T-cell (primary cell): ENCODE measurements around the gene TAF11. TPM values are rescaled to one million over a fixed set of nuclear protein-coding genes. Genes with fewer than 3 reads are reported as not detected.
"Not testable (repeated sequence)": the region's sequence is repeated elsewhere in the genome, so short reads cannot be mapped to it uniquely, and the experiment has no call there.

Experiments used
- ATAC-seq, 4 experiments: fragments of 200-7000 bp in 3 of 4; fragments of 150-1000 bp in 1 of 4; cut with Tn5 transposase; replicated peaks in 1 of 4; 1 replicate in 3 of 4; 2 replicates in 1 of 4; pipeline ENCODE4 v1.10.0; 2021; ENCODE audit warnings: moderate library complexity in 3 of 4, mild to moderate bottlenecking in 2 of 4, moderate number of reproducible peaks in 1 of 4
- CTCF ChIA-PET, 2 donors: fragments of 300-600 bp; sonication (Branson Sonifier 250); formaldehyde crosslinking; loops; one replicate each; lab custom pipeline; 2022; ENCODE audit warnings: antibody characterized with exemption in 2 of 2; lab: Charles Lee
- POLR2A ChIA-PET, 2 donors: fragments of 300-600 bp; sonication (Branson Sonifier 250); formaldehyde crosslinking; loops; one replicate each; lab custom pipeline; 2022; ENCODE audit warnings: antibody characterized with exemption in 2 of 2; lab: Charles Lee
- DNase-seq, 35 experiments: peaks; one replicate each; pipeline versions ENCODE4 v3.0.0 to v3.0.0-alpha.2; 2013 to 2023
- H3K27ac ChIP-seq: one replicate; pipeline ENCODE4 v1.5.1; 2013; ENCODE audit warnings: low read length
- H3K27me3 ChIP-seq, 2 experiments: replicated peaks in 1 of 2; 1 replicate in 1 of 2; 2 replicates in 1 of 2; pipeline versions ENCODE4 v1.6.1 to v1.7.0; 2013; ENCODE audit warnings: low read length in 1 of 2, mixed read lengths in 1 of 2; ENCODE audit not compliant: control insufficient read depth in 2 of 2, insufficient read depth in 2 of 2; ENCODE audit errors: extremely low read depth in 1 of 2
- H3K36me3 ChIP-seq, 2 donors: 1 replicate in 1 of 2; 2 replicates in 1 of 2; pipeline versions ENCODE4 v1.6.1 to v1.7.0; 2013; ENCODE audit warnings: low read length in 1 of 2; ENCODE audit not compliant: control insufficient read depth in 2 of 2, insufficient read depth in 1 of 2; ENCODE audit errors: extremely low read depth in 1 of 2
- H3K4me1 ChIP-seq, 2 experiments: 1 replicate in 1 of 2; 2 replicates in 1 of 2; pipeline versions ENCODE4 v1.6.1 to v1.7.0; 2013; ENCODE audit warnings: low read length in 2 of 2, mixed read lengths in 1 of 2; ENCODE audit not compliant: insufficient read depth in 2 of 2, control insufficient read depth in 1 of 2; ENCODE audit errors: extremely low read depth in 1 of 2
- H3K4me3 ChIP-seq, 2 donors: 1 replicate in 1 of 2; 2 replicates in 1 of 2; pipeline versions ENCODE4 v1.5.1 to v1.7.0; 2013; ENCODE audit warnings: mild to moderate bottlenecking in 2 of 2, low read length in 1 of 2, moderate library complexity in 1 of 2; ENCODE audit not compliant: control insufficient read depth in 1 of 2; ENCODE audit errors: extremely low read depth in 1 of 2
- H3K9me3 ChIP-seq: 2 replicates; pipeline ENCODE4 v1.7.0; 2013
- H3K27ac Mint-ChIP-seq, 2 donors: one replicate each; pipeline ENCODE4 v1.8.0; 2020 to 2021; ENCODE audit warnings: mild to moderate bottlenecking in 2 of 2, mixed read lengths in 2 of 2
- H3K27me3 Mint-ChIP-seq, 2 donors: one replicate each; pipeline ENCODE4 v1.8.0; 2021 to 2022; ENCODE audit warnings: mixed read lengths in 2 of 2
- H3K36me3 Mint-ChIP-seq: one replicate; pipeline ENCODE4 v1.8.0; 2021; ENCODE audit warnings: mixed read lengths
- H3K4me1 Mint-ChIP-seq, 3 donors: one replicate each; pipeline ENCODE4 v1.8.0; 2020 to 2022; ENCODE audit warnings: mixed read lengths in 3 of 3, mild to moderate bottlenecking in 1 of 3
- H3K4me3 Mint-ChIP-seq, 3 donors: one replicate each; pipeline ENCODE4 v1.8.0; 2020 to 2022; ENCODE audit warnings: mild to moderate bottlenecking in 3 of 3, mixed read lengths in 3 of 3, moderate library complexity in 3 of 3
- H3K9me3 Mint-ChIP-seq, 3 donors: one replicate each; pipeline ENCODE4 v1.8.0; 2020 to 2022; ENCODE audit warnings: mixed read lengths in 3 of 3
- WGBS: methylation state at CpG from one replicate; pipeline ENCODE4 v1.1.5; 2013; ENCODE audit warnings: missing lambda C conversion rate; ENCODE audit not compliant: insufficient coverage; 5-methylcytosine and 5-hydroxymethylcytosine counted together
- total RNA-seq, 35 experiments: library from RNA in 6 of 35; stranded (reverse) in 6 of 35; fragments of 120-200 nt in 1 of 35; gene quantifications; one replicate each; pipeline versions ENCODE4 v1.2.1 to v1.2.4 and lab custom pipeline; 2013 to 2026

TAF11 gene
- total RNA-seq, 5 donors from 2014 or later (not counting 1 experiment from before 2014, with no cell fraction given): 22.7 to 35.1 (median 25.7) TPM

GRCh38 chr6:34888514-34888856, 643 bp upstream of the TAF11 start:
- Histone ChIP-seq H3K4me3 (peak overlapping the region; percentile 79 to 95), H3K27me3 (no peaks in the 10 kb centered on the region), H3K4me1 (peaks cover 8 to 29% of the 10 kb centered on the region in 2 experiments), H3K9me3 (no peaks in the 10 kb centered on the region), H3K36me3 (peaks cover 2 to 9% of the 10 kb centered on the region in 2 donors), H3K27ac (peak overlapping the region; percentile 96)
- Mint-ChIP-seq H3K27me3 (no peaks in the 10 kb centered on the region), H3K9me3 (peaks cover 0 to 5% (median 0%) of the 10 kb centered on the region in 3 donors), H3K36me3 (peaks cover 12% of the 10 kb centered on the region), H3K4me1 (peaks cover 59 to 75% (median 60%) of the 10 kb centered on the region in 3 donors), H3K4me3 (peak overlapping the region; percentile 98 to 100 (median 99)), H3K27ac (peak overlapping the region; percentile 98 to 99)
- ATAC-seq (peak in 1 of 4 experiments; percentile 1), DNase-seq (no peak)
- WGBS: no CpG with 5 or more reads among the region's 5 CpGs
- ChIA-PET POLR2A (interaction anchor here (0.6 to 1.9 kb wide), 8 partner anchors 13 to 1917 kb away, joined by 3 to 8 read pairs (median 4); partner anchors contain the start of genes HMGA1 (in 1 of the 2) and SNRPC (in 1 of the 2)), CTCF (interaction anchor here in 1 of 2 donors (0.7 to 1.1 kb wide), 3 partner anchors 99 to 251 kb away, joined by 3 to 5 read pairs (median 4); partner anchors contain the start of gene SNRPC)

GRCh38 chr6:34885837-34886236, 2.0 kb downstream of the TAF11 start:
- H3K4me3 ChIP-seq, H3K27ac ChIP-seq, H3K27me3 Mint-ChIP-seq, DNase-seq, H3K9me3 ChIP-seq, H3K9me3 Mint-ChIP-seq, H3K27ac Mint-ChIP-seq, H3K27me3 ChIP-seq, CTCF ChIA-PET, POLR2A ChIA-PET, ATAC-seq: not testable (repeated sequence)
- H3K36me3 ChIP-seq: peaks cover 2 to 14% of the 10 kb centered on the region in 2 donors
- peaks cover 17% of the 10 kb centered on the region for H3K36me3 Mint-ChIP-seq
- H3K4me1 Mint-ChIP-seq: peaks cover 47 to 65% (median 54%) of the 10 kb centered on the region in 3 donors
- WGBS: 94% methylated on average over 10 of the region's 15 CpGs
- H3K4me3 Mint-ChIP-seq: peak overlapping the region; percentile 21 to 100 (median 24)
- peaks cover 8 to 29% of the 10 kb centered on the region in 2 experiments for H3K4me1 ChIP-seq

- POLR2A ChIA-PET: interaction anchor here in 1 of 2 donors (0.6 kb wide), 1 partner anchor 10 kb away, joined by 6 read pairs; no protein-coding TSS in a partner anchor
- Histone ChIP-seq H3K4me3 (no peak overlapping the region), H3K27me3 (no peaks in the 10 kb centered on the region), H3K9me3 (no peaks in the 10 kb centered on the region), H3K4me1 (peaks cover 8 to 22% of the 10 kb centered on the region in 2 experiments), H3K27ac (no peak overlapping the region), H3K36me3 (peaks cover 2 to 18% of the 10 kb centered on the region in 2 donors)
- Mint-ChIP-seq H3K27me3 (no peaks in the 10 kb centered on the region), H3K4me1 (peaks cover 40 to 56% (median 46%) of the 10 kb centered on the region in 3 donors), H3K4me3 (no peak overlapping the region), H3K27ac (peak overlapping the region in 1 of 2 donors; percentile 24), H3K9me3 (peaks cover 0 to 5% (median 0%) of the 10 kb centered on the region in 3 donors), H3K36me3 (peaks cover 17% of the 10 kb centered on the region)
- CTCF ChIA-PET: no interaction called here
- DNase-seq (no peak), ATAC-seq (no peak)
- WGBS: no CpG with 5 or more reads among the region's 2 CpGs
These were observed 2.8 kb downstream of the TAF11 start for GRCh38 chr6:34884996-34885395.

GRCh38 chr6:34884073-34884472, 3.8 kb downstream of the TAF11 start:
- POLR2A ChIA-PET: not testable (repeated sequence)
- H3K4me1 Mint-ChIP-seq: peaks cover 38 to 55% (median 44%) of the 10 kb centered on the region in 3 donors

GRCh38 chr6:34877869-34878485, 9.9 kb downstream of the TAF11 start:
- H3K27me3 Mint-ChIP-seq: no peaks in the 10 kb centered on the region
- no peaks in the 10 kb centered on the region for H3K9me3 Mint-ChIP-seq
- Histone ChIP-seq H3K4me3 (no peak overlapping the region), H3K36me3 (peaks cover 15 to 66% of the 10 kb centered on the region in 2 donors), H3K27me3 (no peaks in the 10 kb centered on the region), H3K9me3 (no peaks in the 10 kb centered on the region), H3K4me1 (no peaks in the 10 kb centered on the region), H3K27ac (no peak overlapping the region)
- peak overlapping the region in 1 of 2 donors; percentile 36 for H3K27ac Mint-ChIP-seq
- DNase-seq (no peak), ATAC-seq (no peak)
- ChIA-PET CTCF (no interaction called here), POLR2A (no interaction called here)
- peaks cover 25% of the 10 kb centered on the region for H3K36me3 Mint-ChIP-seq
- 100% methylated on average over 3 of the region's 5 CpGs for WGBS
- H3K4me1 Mint-ChIP-seq: peaks cover 2% of the 10 kb centered on the region in 3 donors
- H3K4me3 Mint-ChIP-seq: no peak overlapping the region

More at GRCh38 chr6:34884073-34884472, 3.8 kb downstream of the TAF11 start:
- H3K4me3 Mint-ChIP-seq, H3K27ac Mint-ChIP-seq, ATAC-seq, CTCF ChIA-PET, H3K4me3 ChIP-seq, H3K9me3 ChIP-seq, H3K27me3 ChIP-seq, H3K27ac ChIP-seq, H3K9me3 Mint-ChIP-seq, H3K27me3 Mint-ChIP-seq, DNase-seq: not testable (repeated sequence)
- WGBS: no CpG with 5 or more reads among the region's 1 CpG
- Histone ChIP-seq H3K4me1 (peaks cover 8 to 19% of the 10 kb centered on the region in 2 experiments), H3K36me3 (peaks cover 7 to 25% of the 10 kb centered on the region in 2 donors)
- H3K36me3 Mint-ChIP-seq: peaks cover 24% of the 10 kb centered on the region

GRCh38 chr6:34877259-34877658, 10.6 kb downstream of the TAF11 start:
- H3K27me3 ChIP-seq: no peaks in the 10 kb centered on the region
- H3K4me1 ChIP-seq: no peaks in the 10 kb centered on the region
- ATAC-seq: no peak
- no CpG with 5 or more reads among the region's 1 CpG for WGBS
- H3K27me3 Mint-ChIP-seq: no peaks in the 10 kb centered on the region
- DNase-seq: no peak
- no peak overlapping the region for H3K27ac ChIP-seq
- H3K4me3 ChIP-seq: no peak overlapping the region
- ChIA-PET POLR2A (no interaction called here), CTCF (no interaction called here)
- H3K36me3 Mint-ChIP-seq: peaks cover 23% of the 10 kb centered on the region
- H3K36me3 ChIP-seq: peaks cover 15 to 72% of the 10 kb centered on the region in 2 donors
- no peak overlapping the region for H3K4me3 Mint-ChIP-seq
- no peaks in the 10 kb centered on the region for H3K9me3 Mint-ChIP-seq
- no peaks in the 10 kb centered on the region for H3K9me3 ChIP-seq
- no peak overlapping the region for H3K27ac Mint-ChIP-seq
- no peaks in the 10 kb centered on the region for H3K4me1 Mint-ChIP-seq
